Hepatic stellate cell (primary cell): ENCODE measurements around the gene SLC2A10.
"Not testable (repeated sequence)": the region's sequence is repeated elsewhere in the genome, so short reads cannot be mapped to it uniquely, and the experiment has no call there.

ENCODE experiments used
- DNase-seq: peaks from one replicate; pipeline ENCODE4 v3.0.0; 2011; ENCODE audit warnings: low spot score

The SLC2A10 gene

DNA sequence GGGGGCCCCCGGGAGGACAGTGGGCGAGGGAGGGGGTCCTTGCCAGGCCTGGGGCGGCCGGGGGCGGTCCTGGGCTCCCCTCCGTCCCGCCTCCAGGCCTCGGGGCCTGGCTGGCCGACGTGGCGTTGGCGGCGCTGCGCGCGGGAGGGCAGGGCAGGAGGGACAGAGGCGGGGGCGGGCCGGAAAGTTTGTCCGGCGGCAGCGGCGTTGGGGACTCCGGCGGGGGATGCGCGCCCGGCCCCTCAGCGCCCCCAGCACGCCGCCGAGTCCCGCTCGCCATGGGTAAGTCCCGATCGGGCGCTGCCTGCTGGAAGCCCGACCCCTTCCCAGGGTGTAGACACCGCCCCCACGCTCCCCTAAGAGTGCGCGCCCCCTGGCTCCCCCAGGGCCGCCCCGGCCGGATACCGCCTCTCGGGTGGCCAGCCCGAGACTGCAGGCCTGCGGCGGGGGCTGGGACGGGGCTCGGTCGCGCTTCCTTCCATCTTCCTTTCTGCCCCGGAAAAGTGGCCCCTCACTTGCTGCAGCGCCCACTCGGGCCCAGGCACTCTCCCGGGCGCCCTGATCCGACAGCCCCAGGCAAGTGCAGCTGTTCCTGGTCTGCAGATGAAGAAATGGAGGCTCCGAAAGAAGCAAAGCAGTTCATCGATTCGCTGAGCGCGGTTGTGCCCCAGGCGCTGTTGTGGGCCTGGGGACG, at the start of gene SLC2A10:
Gene SLC2A10 (plus strand): TSS at position 191 of the 694 bp plus-strand sequence. CDS start 88 bp downstream, at position 279.
- DNase-seq = peak; percentile 82

DNA sequence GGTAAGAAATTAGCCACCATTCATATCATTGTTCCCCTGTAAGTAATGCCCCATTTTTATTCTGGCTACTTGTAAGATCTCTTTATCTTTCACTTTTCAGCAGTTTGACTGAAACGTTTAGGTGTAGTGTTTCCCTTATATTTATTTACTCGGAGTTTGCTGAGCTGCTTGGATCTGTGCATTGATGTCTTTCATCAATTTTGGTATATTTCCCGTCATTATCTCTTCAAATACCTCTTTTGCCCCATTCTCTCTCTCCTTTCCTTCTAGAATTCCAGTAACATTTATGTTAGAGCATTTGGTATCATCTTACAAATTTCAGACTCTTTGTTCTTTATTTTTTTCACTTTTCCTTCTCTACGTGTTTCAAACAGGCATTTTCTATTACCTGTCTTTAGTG, 49.0 kb upstream of the SLC2A10 start:
- no peak for DNase-seq

DNA sequence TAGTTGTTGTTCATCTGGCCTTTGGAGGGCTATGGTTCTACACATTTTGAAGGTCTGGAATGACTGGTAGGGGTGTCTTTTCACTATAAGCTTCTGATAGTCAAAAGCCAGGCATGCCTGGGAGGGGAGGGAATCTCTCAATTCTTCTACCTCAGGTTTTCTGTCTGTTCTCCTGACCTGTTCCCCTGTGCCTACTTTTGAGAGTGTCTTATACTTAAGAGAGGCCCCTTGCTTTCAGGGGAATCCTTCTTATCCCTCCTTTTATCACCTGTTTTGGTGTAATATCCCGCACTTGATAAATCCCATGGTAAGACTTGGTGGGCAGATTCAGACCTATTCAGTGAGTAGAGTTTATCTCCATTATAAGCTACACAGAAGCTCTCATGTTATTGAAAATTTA, 47.8 kb upstream of the SLC2A10 start:
- no peak for DNase-seq

DNA sequence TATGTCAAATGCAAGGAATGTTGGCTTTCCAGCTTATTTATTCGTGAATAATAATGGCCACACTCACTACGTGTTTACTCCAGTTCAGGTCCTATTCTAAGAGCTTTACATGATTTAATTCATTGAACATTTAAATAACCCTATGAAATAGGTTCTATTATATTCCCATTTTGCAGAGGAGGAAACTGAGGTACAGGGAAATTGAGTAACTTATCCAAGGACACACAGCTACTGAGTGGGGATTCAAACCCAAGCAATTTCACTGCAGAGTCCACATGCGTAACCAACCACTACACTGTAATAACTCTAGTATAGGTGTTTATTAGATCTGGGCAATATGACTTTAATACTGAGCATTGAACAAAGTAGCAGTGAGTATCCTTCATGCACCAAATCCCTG, 45.9 kb upstream of the SLC2A10 start:
- DNase-seq = no peak

DNA sequence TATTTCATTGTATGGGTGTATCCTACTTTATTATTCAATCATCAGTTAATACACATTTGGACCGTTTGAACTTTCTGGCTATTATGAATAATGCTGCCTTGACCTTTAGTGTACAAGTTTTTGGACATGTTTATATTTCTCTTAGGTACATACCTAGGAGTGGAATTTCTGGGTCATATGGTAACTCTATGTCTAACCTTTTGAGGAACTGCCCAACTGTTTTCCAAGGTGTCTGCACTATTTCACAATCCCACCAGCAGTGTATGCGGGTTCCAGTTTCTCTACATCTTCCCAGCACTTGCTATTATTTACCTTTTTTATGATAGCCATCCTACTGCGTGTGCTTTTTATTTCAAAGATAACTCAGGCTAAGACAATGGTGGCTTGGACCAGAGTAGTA, 43.8 kb upstream of the SLC2A10 start:
- no peak for DNase-seq

DNA sequence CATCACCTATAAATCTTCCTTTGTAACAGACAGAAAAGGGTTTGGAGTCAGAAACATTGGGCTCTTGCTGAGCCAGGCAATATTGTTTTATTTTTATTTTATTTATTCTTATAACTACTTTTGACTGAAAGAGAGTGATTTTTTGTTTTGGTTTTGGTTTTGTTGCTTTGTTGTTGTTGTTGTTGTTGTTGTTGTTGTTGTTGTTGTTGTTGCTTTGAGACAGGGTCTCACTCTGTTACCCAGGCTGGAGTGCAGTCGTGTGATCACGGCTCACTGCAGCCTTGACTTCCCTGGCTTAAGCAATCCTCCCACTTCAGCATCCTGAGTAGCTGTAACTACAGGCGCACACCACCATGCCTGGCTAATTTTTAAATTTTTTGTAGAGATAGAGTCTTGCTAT, 43.1 kb upstream of the SLC2A10 start:
- DNase-seq = no peak

DNA sequence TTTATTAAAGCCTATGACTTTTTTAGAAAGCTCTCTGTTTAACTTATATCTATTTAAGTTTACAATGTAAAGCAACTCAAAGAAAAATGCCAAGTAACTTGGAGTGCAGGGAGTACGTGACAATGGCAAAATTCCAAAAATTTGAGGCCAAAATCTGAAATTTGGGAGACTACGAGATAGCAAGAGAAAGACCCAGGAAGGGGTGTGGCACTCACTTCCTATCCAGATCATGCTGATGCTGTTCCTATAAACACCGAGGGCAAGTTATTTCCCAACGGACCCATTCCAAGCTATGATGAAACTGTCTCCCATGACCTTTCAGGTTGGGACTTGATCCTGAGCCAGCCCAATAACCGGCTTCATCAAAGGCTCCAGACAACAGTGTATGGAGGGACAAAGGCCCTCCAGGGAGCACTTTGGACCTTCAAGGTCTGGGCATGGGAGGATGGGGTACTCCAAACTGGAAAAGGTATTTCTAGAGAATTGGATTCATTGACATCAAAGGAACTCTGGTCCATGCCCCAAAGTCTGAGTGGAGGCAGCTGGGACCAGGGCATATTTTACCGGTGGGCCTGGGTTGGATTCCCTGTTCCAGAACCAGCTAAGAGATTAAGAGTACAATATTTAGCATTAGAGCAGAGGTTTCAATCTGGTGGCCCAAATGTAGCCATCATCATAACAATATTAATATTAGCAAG, 42.5 kb upstream of the SLC2A10 start:
- DNase-seq = no peak

DNA sequence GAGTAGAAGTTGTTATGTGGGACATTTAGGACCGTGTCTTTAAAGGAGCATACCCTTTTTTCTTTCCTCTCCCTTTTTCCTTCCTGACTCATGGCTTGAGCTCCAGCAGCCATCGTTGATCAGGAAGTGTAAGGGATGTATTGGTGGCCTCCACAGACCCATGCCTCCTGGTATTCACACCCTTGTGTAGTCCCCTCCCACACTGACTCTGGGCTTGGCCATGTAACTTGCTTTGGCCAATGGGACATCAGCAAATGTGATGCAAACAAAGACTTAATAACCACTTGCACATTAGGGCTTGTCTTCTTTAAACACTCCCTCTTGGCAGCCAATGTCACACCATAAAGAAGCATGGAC, 39.2 kb upstream of the SLC2A10 start:
- DNase-seq = no peak

DNA sequence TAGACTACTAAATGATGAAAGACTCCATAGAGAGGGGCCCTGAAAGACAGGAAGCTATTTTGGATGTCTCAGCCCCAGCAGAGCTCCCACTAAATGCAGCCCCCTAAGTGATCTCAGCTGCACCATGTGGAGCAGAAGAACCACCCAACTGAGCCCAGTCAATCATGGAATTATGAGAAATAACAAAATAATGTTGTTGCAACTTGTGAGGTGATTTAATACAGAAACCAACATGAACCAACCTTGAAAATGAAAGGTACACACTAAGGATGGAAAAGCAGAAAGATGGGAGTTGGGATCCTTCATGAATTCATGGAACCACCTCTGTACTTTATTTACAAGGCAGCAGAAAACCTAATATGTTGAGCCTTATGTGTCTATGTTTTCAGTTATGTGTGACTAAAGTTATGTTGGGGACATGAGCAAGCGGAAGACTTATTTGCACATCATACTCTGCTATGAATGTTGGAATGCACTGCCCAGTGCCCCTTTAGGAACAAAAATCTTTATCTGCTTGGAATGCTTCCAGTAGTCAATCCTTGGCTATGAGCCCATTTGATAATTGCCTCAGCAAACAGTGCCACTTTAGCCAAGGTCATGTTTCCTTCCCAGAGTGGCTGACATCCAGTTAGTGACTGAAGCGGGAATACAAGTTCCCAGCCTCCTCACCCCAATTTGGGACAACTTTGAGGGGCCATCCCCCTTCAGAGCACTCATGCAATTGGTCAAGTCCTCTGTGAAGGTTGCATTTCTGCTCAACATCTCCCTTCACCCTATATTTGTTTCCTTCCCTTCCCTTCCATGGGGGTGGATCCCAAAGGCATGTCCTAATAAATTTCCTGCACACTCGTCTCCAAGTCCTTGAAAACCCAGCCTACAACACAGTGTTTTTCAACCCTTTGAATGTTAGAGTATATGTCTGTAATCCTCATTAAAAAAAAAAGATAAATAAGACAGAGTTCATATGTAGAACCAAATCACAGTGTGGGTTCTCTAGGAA, 38.6 kb upstream of the SLC2A10 start:
- DNase-seq = no peak

DNA sequence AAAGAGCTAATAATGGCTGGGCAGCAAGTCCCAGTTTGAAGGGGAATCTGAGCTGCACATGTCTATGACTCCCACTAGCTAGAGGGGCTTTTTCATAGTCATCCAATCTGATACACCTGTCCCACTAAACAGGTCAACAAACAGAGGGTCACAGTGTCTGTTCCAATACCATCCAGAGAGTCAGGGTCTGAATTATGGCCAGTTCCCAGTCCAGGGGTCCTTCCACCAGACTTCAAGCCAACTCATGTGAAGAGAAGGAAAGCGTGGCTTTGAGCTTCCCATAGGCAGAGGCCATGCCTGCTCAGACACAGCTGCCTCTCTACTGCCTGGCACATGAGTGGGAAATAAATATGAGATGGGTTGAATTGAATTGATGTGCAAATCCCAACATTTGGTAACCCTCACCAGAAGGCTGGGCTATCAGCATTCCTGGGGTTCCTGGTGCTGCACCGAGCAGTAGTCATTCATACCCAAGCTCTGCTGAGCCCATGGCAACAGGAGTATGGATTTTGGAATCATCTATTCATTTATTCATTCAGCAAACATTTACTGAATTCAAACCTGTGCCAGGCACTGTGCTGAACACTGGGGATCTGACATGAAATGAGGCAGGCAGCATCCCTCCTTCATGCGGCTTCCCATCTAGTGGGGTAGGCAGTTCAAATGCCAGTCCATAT, 37.4 kb upstream of the SLC2A10 start:
- no peak for DNase-seq

DNA sequence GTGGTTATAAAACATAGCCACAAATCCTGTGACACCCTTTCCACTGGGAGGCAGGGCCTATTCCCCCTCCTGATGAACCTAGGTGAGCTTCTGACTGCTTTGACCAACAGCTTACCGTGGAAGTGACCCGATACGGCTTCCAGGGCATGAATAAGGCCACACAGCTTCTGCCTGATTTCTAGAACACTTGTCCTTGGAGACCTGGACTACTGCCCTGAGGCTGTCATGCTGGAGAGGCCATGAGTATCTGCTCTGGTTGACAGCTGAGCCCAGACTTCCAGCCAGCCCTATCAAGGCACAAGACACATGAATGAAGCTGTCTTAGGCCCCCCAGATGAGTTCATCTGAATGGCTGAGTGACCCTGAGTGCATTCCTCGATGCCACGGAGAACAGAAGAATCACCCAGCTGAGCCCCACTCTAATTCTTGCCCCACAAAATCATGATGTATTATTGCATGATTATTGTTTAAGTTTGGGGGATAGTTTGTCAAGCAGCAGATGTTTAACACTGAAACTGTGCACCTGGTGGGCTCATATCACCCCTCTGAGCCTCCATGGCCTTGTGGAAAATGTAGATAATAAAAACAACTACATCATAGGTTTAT, 36.8 kb upstream of the SLC2A10 start:
- DNase-seq = no peak

DNA sequence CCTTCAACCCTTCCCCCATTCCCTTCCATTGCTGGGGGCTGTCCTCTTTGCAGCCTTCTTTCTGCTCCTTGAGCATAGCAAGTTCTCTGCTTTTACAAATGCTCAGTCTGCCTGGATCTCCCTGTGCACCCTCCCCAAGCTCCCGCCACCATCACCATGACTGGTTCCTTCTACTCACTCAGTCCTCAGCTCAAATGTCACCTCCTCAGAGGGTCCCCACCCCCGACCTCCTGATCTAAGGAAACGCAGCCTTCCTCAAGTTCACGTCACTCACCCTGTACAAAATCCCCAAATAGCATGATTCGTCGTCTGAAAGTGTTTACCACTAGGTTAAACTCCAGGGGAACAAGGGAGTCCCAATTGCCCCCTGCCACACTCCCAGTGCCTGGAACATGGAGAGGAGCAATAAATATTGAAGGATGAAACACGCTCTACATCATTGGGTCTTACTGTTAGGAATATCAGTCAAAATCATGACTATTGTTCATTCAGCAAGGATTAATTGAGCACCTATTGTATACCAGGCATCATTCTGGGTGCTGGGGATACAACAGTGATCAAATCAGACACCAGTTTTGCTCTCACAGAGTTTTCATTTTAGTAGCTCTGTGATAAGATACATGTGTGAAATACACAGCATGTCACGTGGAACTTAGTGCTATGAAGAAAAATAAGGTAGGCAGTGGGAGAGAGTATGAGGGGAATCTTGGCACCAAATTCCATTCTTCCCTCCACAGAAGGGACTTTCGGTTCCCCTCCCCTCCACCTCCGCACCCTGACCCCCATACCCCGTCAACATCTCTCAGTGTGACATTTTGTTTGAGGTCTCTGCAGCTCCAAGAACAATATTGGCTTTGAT, 35.8 kb upstream of the SLC2A10 start:
- no peak for DNase-seq

DNA sequence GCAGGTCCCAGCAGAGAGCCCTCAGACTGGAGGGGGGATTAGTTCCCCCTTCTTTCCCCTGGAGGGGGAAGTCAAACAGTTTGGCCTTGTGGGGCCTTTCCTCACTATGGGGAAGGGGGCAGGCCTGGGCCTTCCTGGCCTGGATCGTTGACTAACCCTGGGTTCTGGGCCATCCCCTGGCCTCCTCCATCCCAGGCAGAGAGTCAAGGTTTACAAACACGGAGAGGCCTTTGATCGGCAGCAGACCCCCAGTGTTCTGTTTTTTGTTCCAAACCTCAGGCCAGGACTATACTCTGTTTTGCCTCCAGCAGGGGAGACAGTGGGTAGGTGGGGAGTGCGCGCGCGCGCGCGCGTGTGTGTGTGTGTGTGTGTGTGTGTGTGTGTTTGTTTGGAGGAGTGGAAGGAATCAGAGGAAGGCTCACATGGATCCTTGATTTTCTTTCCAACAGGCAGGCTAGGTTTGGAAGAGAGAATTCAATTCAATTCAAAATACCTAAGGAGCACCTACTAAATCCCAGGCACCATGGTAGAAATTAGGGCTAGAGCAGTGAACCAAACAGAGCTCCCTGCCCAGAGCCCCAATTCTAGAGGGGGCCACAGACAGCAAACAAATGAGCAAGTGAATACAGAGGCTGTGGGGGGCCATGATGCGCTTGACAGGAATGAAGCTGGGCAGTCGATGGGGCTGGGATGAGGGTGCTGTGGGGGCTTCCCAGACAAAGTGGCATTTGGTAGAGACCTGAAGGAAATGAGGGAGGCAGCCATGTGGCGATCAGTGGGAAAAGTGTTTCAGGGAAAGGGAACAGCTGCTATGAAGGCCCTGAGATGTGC, 35.0 kb upstream of the SLC2A10 start:
- no peak for DNase-seq

DNA sequence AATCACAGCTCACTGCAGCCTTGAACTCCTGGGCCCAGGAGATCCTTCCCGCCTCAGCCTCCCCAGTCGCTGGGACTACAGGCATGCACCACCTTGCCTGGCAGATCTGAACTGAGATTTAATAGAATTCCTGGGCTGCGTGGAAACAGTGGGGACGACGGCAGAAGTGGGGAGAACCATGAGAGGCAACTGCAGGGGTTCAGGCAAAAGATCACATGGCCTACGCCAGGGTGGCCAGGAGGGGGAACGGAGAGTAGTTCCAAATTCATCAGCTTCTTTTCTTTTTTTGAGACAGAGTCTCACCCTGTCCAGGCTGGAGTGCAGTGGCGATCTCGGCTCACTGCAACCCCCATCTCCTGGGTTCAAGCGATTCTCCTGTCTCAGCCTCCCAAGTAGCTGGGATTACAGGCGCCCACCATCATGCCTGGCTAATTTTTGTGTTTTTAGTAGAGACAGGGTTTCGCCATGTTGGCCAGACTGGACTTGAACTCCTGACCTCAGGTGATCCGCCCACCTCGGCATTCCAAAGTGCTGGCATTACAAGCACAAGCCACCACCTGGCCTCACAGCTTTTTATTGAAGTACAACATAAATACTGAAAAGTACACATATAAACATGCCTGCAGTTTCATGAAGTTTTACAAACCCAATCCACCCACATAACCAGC, 32.7 kb upstream of the SLC2A10 start:
- not testable (repeated sequence) for DNase-seq

DNA sequence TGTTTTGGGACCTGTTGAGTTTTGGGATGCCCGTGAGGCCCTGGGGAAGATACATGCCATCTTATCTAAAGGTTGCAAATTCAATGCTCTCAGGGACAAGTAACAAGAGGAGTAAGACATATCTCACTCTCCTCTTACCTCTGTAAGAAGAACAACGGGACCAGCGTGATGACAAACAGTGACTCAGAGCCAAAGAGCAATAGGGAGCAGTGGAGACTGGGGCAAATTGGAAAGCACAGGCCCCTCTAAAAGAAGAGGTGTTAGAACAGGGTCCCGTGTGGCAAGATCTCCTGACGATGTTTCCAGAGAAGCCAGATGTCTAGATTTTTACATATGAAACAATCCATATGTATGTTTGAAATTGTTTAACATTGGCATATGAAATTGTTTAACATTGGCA, 31.8 kb upstream of the SLC2A10 start:
- no peak for DNase-seq

DNA sequence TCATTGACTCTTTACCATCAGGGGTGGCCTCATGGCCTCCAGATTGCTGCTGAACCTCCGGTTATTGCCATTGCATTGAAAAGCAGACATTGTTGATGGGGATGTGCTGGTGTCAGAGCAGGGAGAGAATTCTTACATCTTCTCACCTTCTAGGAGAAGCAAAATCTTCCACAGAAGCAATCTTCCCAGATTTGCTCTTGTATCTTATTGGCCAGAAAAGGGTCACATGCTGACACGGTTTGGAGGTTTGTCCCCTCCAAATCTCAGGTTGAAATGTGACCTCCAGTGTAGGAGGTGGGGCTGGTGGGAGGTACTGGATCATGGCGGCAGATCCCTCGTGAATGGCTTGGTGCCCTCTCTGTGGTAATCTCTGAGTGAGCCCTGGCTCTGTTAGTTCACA, 30.9 kb upstream of the SLC2A10 start:
- no peak for DNase-seq

DNA sequence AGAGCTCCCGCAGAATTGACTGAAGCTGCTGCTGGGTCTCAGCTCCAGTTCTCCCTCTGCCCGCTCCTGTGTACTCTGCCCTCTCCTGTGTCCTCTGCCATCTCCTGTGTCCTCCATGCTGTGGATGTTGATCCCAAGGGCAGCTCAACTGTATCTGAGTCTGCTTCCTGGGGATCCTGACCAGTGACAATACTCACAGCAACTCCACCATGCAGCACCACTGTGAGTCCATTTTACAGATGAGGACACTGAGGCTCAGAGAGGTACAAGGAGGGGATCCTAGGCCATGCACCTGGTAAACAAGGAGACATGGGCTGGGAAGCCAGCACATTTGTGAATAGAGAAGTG, 28.8 kb upstream of the SLC2A10 start:
- no peak for DNase-seq

DNA sequence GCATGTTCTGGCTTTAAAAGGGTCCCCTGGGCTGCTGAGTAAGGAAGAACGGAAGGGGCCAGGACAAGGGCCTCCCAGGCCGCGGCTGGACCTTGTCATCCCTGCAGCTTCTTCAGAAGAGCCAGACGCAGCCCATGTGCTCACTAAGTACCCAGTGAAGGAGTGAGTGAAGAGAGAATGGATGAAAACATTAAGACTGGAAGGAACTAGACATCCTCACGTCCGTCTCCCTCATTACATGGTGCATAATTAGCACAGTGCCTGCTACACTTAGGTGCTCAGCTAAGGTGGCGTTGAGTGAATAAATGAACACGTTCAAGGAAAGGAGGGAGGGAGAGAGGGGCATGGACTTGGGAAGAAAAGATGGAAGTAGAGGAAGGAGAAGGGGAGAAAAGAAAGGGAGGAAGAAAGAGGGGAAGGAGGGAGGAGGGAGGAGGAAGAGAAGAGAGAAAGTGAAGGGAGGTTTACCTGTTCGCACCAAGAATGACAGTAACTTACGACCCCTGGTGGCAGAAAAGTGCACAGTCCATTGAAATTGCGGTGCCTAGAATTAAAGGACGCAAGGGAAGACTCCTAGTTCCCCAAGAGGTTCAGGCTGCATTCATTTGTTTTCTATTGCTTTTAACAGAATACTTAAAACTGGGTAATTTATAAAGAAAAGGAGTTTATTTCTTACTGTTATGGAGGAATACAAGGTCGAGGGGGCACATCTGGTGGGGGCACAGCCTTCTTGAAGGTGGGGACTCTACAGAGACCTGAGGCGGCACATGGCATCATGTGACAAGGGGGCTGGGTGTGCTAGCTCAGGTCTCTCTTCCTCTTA, 28.2 kb upstream of the SLC2A10 start:
- DNase-seq = peak; percentile 34
